HG02852 (cell line): ENCODE measurements around the gene BABAM2.
"Not testable (repeated sequence)": the region's sequence is repeated elsewhere in the genome, so short reads cannot be mapped to it uniquely, and the experiment has no call there.

Experiments used
- ATAC-seq: cut with Tn5 transposase; IDR thresholded peaks from one replicate; pipeline ENCODE4 v1.9.1; 2021; ENCODE audit warnings: mild to moderate bottlenecking, moderate library complexity; ENCODE audit not compliant: unreplicated experiment

The BABAM2 gene

DNA sequence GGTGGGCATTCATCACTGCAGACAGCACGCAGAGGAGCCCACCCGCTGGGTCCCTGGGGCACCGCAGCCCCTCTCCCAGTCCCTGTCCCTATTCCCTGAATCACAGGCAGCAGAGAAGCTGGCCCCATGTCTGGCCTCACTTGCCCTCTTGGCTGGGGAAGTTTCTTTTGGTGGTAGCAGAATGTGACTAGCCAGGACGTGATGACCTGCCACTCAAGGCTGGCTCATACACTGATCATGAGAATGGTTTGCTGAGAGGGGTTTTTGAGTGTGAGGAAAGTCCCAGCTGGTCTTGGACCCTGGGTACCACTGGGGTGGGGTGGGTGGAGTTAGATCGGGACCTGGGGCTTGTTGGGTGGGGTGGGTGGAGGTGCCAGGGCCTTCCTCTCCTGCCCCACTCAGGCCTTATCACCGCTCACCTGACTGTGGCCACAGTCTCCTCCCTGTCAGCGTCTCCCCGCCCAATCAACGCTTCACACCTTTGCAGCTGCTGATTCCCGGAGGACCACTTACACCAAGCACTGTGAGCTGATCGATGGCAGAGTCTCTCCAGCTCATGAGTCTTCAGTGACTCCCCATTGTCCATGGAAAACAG is 473.3 kb downstream of the BABAM2 start:
- no peak for ATAC-seq

GRCh38 chr2:28364610-28365009 is 474.1 kb downstream of the BABAM2 start:
- ATAC-seq: no peak

GRCh38 chr2:28365158-28365557 is 474.6 kb downstream of the BABAM2 start:
- no peak for ATAC-seq

DNA sequence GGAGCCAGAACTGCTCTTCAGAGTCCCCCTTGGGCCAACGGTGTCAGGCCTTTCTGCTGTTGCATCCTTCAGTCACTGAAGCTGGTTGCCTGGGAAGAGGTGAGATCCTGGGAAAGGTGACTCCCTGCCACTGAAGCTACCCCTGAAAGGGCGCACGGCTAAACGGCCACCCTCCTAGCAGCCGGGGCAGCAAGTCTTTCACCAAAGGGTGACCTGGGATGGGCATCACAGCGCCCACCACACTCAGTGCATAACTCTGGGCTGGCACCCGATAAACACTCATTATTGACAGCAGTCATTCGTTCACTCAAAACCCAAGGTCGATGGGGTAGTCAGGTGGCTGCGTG is 475.6 kb downstream of the BABAM2 start:
- ATAC-seq: no peak

GRCh38 chr2:28366496-28367282 is 476.2 kb downstream of the BABAM2 start:
- ATAC-seq: no peak

DNA sequence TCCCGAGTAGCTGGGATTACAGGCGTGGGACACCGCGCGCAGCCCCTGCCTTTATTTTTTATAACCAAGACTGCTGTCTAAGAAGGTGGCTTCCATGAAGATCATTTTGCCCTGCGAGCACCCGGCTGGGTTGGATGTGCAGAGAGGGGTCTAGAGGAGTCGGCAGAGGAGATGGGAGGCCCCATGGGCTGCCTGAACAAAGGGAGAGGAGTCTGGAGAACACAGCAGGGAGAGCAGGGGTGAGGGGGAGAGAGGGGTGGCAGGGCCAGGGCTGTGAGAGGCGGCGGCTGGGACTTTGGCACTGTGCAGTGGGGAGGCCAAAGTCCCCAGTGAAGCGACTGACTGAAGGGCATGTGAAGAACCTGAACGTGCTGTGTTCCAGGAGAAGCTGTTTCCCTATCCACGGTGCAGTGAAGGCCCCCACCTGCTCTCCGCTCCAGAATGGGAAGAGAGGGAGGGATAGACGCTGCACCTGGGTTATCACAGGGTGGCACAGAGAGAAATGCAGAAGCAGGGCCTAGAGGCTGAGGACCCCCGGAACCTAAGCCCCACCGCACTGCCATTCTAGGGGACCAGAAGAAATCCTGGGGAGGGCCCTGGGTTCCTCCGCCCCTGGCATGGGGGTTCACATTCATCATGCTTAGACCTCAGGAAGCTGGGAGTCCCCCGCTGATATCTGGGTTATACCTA is 477.3 kb downstream of the BABAM2 start:
- no peak for ATAC-seq

DNA sequence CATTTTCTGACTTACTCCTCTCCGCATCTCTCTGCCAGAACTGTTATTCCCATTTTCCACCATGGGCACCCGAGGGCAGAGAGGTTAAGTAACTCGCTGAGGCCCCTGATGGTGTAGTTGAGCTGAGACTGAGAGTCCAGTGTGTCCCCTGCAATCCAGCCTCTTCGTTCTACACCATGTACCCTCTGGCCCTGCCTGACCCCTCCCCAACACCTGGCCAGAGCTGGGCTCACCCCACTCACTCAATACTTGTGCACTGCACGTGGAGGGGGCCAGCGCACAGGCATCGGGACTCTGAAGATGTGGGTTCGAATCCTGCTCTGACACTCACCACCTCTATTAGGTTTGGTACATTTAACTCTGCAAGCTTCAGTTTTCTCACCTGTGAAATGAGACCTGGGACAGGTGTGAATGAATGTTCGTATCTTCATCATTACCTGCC is 477.8 kb downstream of the BABAM2 start:
- no peak for ATAC-seq

DNA sequence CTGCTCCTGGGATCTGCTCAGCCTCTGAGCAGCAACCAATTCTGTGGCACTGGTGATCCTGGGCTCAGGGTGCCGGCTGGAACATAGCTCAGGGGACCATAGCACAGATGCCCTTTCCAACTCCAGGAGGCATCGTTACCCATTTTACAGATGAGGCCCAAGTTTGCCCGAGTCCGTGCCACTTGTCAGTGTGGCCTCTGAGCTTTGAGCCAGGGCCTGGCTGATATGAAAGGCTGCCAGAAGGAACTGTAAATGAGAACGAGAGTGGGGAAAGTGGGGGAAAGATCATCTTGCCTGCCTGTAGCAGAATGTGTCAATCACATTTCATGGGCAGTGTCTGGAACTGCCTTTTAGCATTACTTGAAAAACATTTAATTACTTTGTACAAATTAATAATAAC is 478.8 kb downstream of the BABAM2 start:
- ATAC-seq: no peak

GRCh38 chr2:28370354-28370753 is 479.8 kb downstream of the BABAM2 start:
- no peak for ATAC-seq

GRCh38 chr2:28371728-28372127 is 481.2 kb downstream of the BABAM2 start:
- not testable (repeated sequence) for ATAC-seq

- ATAC-seq: no peak
These were observed 483.3 kb downstream of the BABAM2 start for GRCh38 chr2:28373854-28374253.

- no peak for ATAC-seq
These were observed 483.8 kb downstream of the BABAM2 start for GRCh38 chr2:28374331-28374730.

DNA sequence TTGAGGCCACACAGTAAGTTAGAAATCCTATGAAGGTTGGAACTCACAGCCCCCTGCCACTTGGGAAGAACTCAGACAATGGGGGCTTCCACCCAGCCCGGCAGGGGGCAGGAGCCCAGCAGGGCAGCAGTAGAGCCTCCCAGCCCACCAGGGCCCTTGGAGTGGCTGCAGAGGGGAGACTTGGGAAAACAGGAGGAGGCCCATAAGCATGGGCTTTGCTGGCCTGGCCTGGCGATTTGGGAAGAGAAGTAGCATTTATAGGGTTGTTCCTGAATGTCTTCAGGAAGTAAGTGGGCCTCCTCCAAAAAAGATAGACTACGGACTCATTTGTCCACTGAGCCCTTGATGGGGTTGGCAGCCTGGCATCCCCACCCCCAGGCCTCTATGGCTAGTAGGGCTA is 484.7 kb downstream of the BABAM2 start:
- ATAC-seq: no peak

- ATAC-seq: no peak
These were observed 485.5 kb downstream of the BABAM2 start for GRCh38 chr2:28375742-28376631.

GRCh38 chr2:28377195-28377816 is 486.8 kb downstream of the BABAM2 start:
- no peak for ATAC-seq

DNA sequence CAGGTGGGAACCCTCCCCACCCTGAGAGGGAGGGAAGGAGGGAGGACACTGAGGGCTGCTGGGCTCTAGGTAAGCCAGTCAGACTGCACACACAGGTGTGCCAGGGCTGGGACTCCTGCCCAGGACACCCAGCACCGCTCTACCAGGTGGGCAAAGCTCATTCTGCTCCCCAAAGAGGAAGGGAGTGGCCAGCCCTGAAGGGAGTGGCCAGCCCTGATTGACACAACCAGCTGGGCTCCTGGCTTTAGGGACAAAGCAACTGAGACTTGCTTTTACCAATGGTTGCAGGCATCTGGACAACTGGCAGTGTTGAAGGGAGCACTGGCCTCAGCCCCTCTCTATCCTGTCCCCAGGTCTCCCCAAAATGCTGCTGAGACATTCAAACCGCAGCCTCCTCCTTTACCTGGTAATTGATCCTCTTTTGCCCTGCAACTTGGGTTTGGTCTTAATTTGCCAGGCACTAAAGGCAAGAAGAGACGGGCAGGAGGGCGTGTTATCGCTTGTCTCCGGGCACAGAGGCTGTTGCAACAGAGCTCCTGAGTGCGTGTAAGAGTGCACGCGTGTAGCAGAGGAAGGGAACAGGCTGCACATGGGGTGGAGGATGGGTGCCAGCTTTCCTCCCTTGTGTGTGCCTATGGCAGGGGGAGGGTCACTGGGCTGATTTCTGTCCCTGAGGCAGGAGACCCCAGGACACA is 487.6 kb downstream of the BABAM2 start:
- ATAC-seq: no peak

DNA sequence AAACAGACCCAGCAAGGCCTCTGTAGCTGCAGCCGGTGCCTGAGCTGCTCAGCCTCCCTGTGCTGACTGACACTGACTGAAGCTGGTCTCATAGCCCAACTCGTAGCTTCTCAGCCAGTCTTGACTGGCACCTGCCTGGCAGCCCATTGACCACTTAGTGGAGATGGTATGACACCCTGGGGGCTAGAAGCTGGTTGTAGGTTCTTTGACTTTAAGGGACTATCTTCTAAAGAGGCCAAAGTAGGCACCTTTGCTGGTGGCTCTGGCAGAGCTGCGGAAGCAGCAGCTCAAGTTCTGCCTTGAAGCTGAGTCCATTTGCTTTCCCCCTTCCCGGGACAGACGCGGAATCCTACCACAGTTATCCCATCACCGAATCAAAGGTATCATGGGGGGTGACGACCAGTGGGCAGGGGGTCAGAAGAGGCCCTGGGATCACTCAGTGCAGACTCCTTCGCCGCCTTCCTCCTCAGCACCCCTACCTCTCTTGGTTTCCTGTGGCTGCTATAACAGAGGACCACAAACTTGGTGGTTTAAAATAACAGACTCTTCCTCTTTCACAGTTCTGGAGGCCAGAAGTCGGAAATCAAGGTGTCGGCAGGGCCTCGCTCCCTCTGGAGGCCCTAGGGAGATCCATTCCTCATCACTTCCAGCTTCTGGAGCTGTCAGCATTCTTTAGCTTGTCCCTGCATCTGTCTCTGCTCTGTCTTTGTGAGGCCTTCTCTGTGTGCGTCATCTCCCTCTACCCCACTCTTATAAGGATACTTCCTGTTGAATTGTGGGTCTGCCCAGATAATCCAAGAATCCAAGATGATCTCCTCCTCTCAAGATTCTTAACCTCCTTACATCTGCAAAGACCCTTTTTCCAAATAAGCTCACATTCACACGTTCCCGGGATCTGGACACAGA is 488.4 kb downstream of the BABAM2 start:
- no peak for ATAC-seq

DNA sequence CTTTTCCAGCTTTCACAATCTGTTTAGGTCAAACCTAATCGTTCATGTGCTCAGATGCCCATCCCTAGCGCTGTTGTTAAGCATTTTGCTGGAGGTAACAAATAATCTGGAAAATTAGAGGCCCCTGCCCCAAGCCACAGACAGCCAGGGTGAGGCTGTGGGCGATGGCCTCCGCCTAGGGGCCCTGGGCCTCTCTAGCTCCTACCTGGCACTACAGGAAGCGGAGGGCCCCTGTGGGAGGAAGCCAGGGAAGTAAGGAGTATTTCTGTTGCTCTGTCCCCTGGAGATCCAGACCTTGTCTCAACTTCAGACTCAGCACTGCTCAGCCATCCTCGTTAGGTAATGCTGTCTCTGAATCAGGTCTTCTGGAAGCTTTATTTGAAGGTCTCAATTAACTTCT is 489.7 kb downstream of the BABAM2 start:
- no peak for ATAC-seq
